Sigmoid colon (tissue), 7 donors: Measurements from ENCODE around the gene RUNDC3A. TPM values are rescaled to one million over a fixed set of nuclear protein-coding genes. Genes with fewer than 3 reads are reported as not detected.
A peak's percentile ranks its signal among the peaks of the same experiment; 100 is the strongest.

Experiments used
- DNase-seq: peaks from one replicate; pipeline ENCODE4 v3.0.0-alpha.2; 2019
- H3K27ac ChIP-seq, 4 donors: fragments of 200-600 bp; sonication (generic); one replicate each; pipeline ENCODE4 v1.5.1; 2016 to 2019; ENCODE audit warnings: mild to moderate bottlenecking in 1 of 4
- H3K27me3 ChIP-seq, 3 donors: fragments of 200-600 bp; sonication (generic); one replicate each; pipeline ENCODE4 v1.5.1; 2019; ENCODE audit warnings: mild to moderate bottlenecking in 1 of 3
- H3K36me3 ChIP-seq, 4 donors: fragments of 200-600 bp; sonication (generic); one replicate each; pipeline ENCODE4 v1.5.1; 2016 to 2019
- H3K4me1 ChIP-seq, 4 donors: fragments of 200-600 bp; sonication (generic); one replicate each; pipeline ENCODE4 v1.5.1; 2017 to 2019
- H3K4me3 ChIP-seq, 4 donors: fragments of 200-600 bp; sonication (generic); one replicate each; pipeline ENCODE4 v1.5.1; 2017 to 2019; ENCODE audit warnings: mild to moderate bottlenecking in 2 of 4, moderate library complexity in 1 of 4
- H3K9me3 ChIP-seq, 4 donors: fragments of 200-600 bp in 3 of 4; sonication (generic) in 3 of 4; one replicate each; pipeline versions ENCODE4 v1.5.1 to v1.6.1; 2013 to 2019
- CTCF ChIP-seq, 4 experiments: fragments of 450-650 bp in 3 of 4; fragments of 200-600 bp in 1 of 4; IDR thresholded peaks; one replicate each; pipeline ENCODE4 v1.5.1; 2016 to 2019; ENCODE audit warnings: antibody characterized with exemption in 4 of 4, mild to moderate bottlenecking in 3 of 4, moderate library complexity in 2 of 4
- EP300 ChIP-seq, 4 donors: sonication (generic); formaldehyde crosslinking; IDR thresholded peaks; one replicate each; pipeline ENCODE4 v1.6.1; 2017; ENCODE audit warnings: antibody characterized with exemption in 4 of 4
- POLR2A ChIP-seq, 2 donors: fragments of 450-650 bp; IDR thresholded peaks; one replicate each; pipeline ENCODE4 v1.6.1; 2016; ENCODE audit warnings: antibody characterized with exemption in 2 of 2, mild to moderate bottlenecking in 2 of 2, moderate library complexity in 2 of 2
- POLR2AphosphoS5 ChIP-seq, 4 donors: sonication (generic); formaldehyde crosslinking; IDR thresholded peaks; one replicate each; pipeline ENCODE4 v1.6.1; 2017; ENCODE audit warnings: antibody characterized with exemption in 4 of 4
- WGBS, 2 donors: extraction: QIAGEN DNeasy Blood & Tissue Kit; methylation state at CpG; one replicate each; pipeline ENCODE4 v1.1.7; 2013; 5-methylcytosine and 5-hydroxymethylcytosine counted together
- intact Hi-C: fragments of 100-400 bp; cut with DNase I; formaldehyde crosslinking; loops from one replicate; pipeline ENCODE4 v1.15.1; 2023
- polyA plus RNA-seq, 3 donors: library from polyadenylated mRNA; stranded (reverse); fragments of 200-250 nt; gene quantifications; one replicate each; pipeline ENCODE4 v1.2.3, GENCODE V29; 2013
- total RNA-seq, 4 donors: library from RNA; depleted of rRNA; stranded (reverse); fragments of >200 nt; gene quantifications; one replicate each; pipeline ENCODE4 v1.1.0, GENCODE V29; 2016
- donor health status: healthy with polysubstance abuse.
- donor health status: Bipolar disorder and iron deficiency.
- donor health status: healthy.

RUNDC3A gene
- total and polyA plus RNA-seq, 7 donors, result 0.46 to 10.5 (median 2.5) TPM

- no peak for TF ChIP-seq POLR2A (IDR thresholded peaks at IDR 0.05)
- TF ChIP-seq CTCF (IDR thresholded peaks at IDR 0.05), result no peak
- TF ChIP-seq POLR2AphosphoS5 (IDR thresholded peaks at IDR 0.05), result no peak
- TF ChIP-seq EP300 (IDR thresholded peaks at IDR 0.05), result no peak
- H3K27me3 ChIP-seq, result no peaks in the 10 kb centered on the region
- H3K36me3 ChIP-seq, result peaks cover 0 to 34% (median 26%) of the 10 kb centered on the region in 4 donors
- peak overlapping the region in 2 of 4 donors; percentile 37 to 52 for H3K4me3 ChIP-seq
- whole genome bisulfite sequencing, 2 donors, result 36 to 44% methylated on average over 77 of the region's 77 CpGs
- intact Hi-C loops, result no loop called here
- H3K4me1 ChIP-seq, result peaks cover 0 to 7% (median 6%) of the 10 kb centered on the region in 4 donors
- DNase-seq, result no peak
- H3K27ac ChIP-seq, result no peak overlapping the region
- no peaks in the 10 kb centered on the region for H3K9me3 ChIP-seq
These were observed 46.5 kb downstream of the RUNDC3A start for GRCh38 chr17:44354582-44355561.

GRCh38 chr17:44355642-44356099 lies 47.3 kb downstream of the RUNDC3A start:
- WGBS, 2 donors, result 84 to 86% methylated on average over 17 of the region's 17 CpGs
- Histone ChIP-seq H3K27me3 (no peaks in the 10 kb centered on the region), H3K27ac (no peak overlapping the region), H3K36me3 (peaks cover 0 to 26% (median 20%) of the 10 kb centered on the region in 4 donors), H3K9me3 (no peaks in the 10 kb centered on the region), H3K4me1 (peaks cover 0 to 7% (median 6%) of the 10 kb centered on the region in 4 donors), H3K4me3 (no peak overlapping the region)
- intact Hi-C loops, result no loop called here
- no peak for TF ChIP-seq EP300 (IDR thresholded peaks at IDR 0.05)
- TF ChIP-seq POLR2A (IDR thresholded peaks at IDR 0.05), result no peak
- no peak for TF ChIP-seq CTCF (IDR thresholded peaks at IDR 0.05)
- TF ChIP-seq POLR2AphosphoS5 (IDR thresholded peaks at IDR 0.05), result no peak
- DNase-seq, result no peak

GRCh38 chr17:44356241-44356640 lies 47.8 kb downstream of the RUNDC3A start:
- H3K9me3 ChIP-seq, result no peaks in the 10 kb centered on the region
- H3K4me1 ChIP-seq, result peaks cover 0 to 7% (median 6%) of the 10 kb centered on the region in 4 donors
- 37 to 79% methylated on average over 11 of the region's 11 CpGs for WGBS, 2 donors
- intact Hi-C loops, result no loop called here
- DNase-seq, result no peak
- no peak for TF ChIP-seq CTCF (IDR thresholded peaks at IDR 0.05)
- TF ChIP-seq POLR2A (IDR thresholded peaks at IDR 0.05), result no peak
- TF ChIP-seq EP300 (IDR thresholded peaks at IDR 0.05), result no peak
- TF ChIP-seq POLR2AphosphoS5 (IDR thresholded peaks at IDR 0.05), result no peak
- no peak overlapping the region for H3K4me3 ChIP-seq
- no peak overlapping the region for H3K27ac ChIP-seq
- no peaks in the 10 kb centered on the region for H3K27me3 ChIP-seq
- peaks cover 0 to 20% (median 15%) of the 10 kb centered on the region in 4 donors for H3K36me3 ChIP-seq

- H3K4me1 ChIP-seq, result peaks cover 0 to 17% (median 14%) of the 10 kb centered on the region in 4 donors
- H3K4me3 ChIP-seq, result no peak overlapping the region
- H3K27ac ChIP-seq, result no peak overlapping the region
- 78 to 93% methylated on average over 9 of the region's 9 CpGs for WGBS, 2 donors
- peaks cover 0 to 14% (median 0%) of the 10 kb centered on the region in 3 donors for H3K27me3 ChIP-seq
- H3K9me3 ChIP-seq, result no peaks in the 10 kb centered on the region
- DNase-seq, result no peak
- intact Hi-C loops, result no loop called here
- H3K36me3 ChIP-seq, result peaks cover 0 to 2% (median 0%) of the 10 kb centered on the region in 4 donors
- TF ChIP-seq CTCF (IDR thresholded peaks at IDR 0.05) (no peak), POLR2A (IDR thresholded peaks at IDR 0.05) (no peak), EP300 (IDR thresholded peaks at IDR 0.05) (no peak), POLR2AphosphoS5 (IDR thresholded peaks at IDR 0.05) (no peak)
These were observed 49.7 kb downstream of the RUNDC3A start for GRCh38 chr17:44358066-44358465.
